Esophagus squamous epithelium (tissue), 4 donors: ENCODE data around the gene AHDC1.

Experiments
- CTCF ChIP-seq, 6 experiments: fragments of 450-650 bp in 4 of 6; fragments of 200-600 bp in 2 of 6; sonication (generic) in 2 of 6; IDR thresholded peaks; one replicate each; pipeline ENCODE4 v1.5.1; 2016 to 2019; ENCODE audit warnings: antibody characterized with exemption in 6 of 6, mild to moderate bottlenecking in 4 of 6, moderate library complexity in 4 of 6
- POLR2A ChIP-seq, 4 donors: fragments of 450-650 bp; IDR thresholded peaks; one replicate each; pipeline ENCODE4 v1.6.1; 2017; ENCODE audit warnings: antibody characterized with exemption in 4 of 4, mild to moderate bottlenecking in 4 of 4, moderate library complexity in 3 of 4

GRCh38 chr1:27581823-27582243 is 22.1 kb downstream of the AHDC1 start:
- no peak for TF ChIP-seq CTCF (IDR thresholded peaks at IDR 0.05)
- no peak for TF ChIP-seq POLR2A (IDR thresholded peaks at IDR 0.05)
